H1 (cell line): Measurements from ENCODE around the gene PHLDA2. TPM values are rescaled to one million over a fixed set of nuclear protein-coding genes. Genes with fewer than 3 reads are reported as not detected.

ENCODE experiments used
- CHD7 ChIP-seq: fragments of 300-600 bp; sonication (generic); IDR thresholded peaks from 2 replicates; pipeline ENCODE4 v1.7.1; 2012; ENCODE audit warnings: low read length, moderate library complexity, mild to moderate bottlenecking, inconsistent platforms; ENCODE audit not compliant: insufficient replicate concordance
- KDM1A ChIP-seq: fragments of 200-600, 300-600 bp; sonication (generic); IDR thresholded peaks from 2 replicates; pipeline ENCODE4 v1.7.1; 2016; ENCODE audit warnings: mild to moderate bottlenecking, low read length, borderline replicate concordance
- polyA plus RNA-seq, 7 experiments: library from polyadenylated mRNA; depleted of rRNA in 3 of 7; stranded (reverse) in 5 of 7; unstranded in 2 of 7; fragments of >200 nt in 5 of 7; fragments of 200-250 nt in 2 of 7; gene quantifications; 1 replicate in 5 of 7; 2 replicates in 1 of 7; 4 replicates in 1 of 7; pipeline versions ENCODE4 v1.2.1 to v1.2.3, GENCODE V29; 2011 to 2013; ENCODE audit warnings: missing spikeins in 2 of 7, mixed read lengths in 2 of 7
- total RNA-seq: library from RNA; stranded (reverse); fragmentation: NEBNext Ultra II Directional; extraction: Animal tissue kit (Norgen Biotek cat#: 25700); gene quantifications from 2 replicates; pipeline ENCODE4 v1.2.1, GENCODE V29; 2021

Gene PHLDA2
- total and polyA plus RNA-seq, 2 of the 8 experiments (the other 6 are each of a cell fraction or from before 2014, with no cell fraction given) = 5.2 to 7.6 TPM

- TF ChIP-seq CHD7 (no peak), KDM1A (no peak)
Observed at GRCh38 chr11:2911785-2912391, 17.3 kb downstream of the PHLDA2 start (continued).
